ENCODE data around the gene IL1RAPL1.

The IL1RAPL1 gene

DNA sequence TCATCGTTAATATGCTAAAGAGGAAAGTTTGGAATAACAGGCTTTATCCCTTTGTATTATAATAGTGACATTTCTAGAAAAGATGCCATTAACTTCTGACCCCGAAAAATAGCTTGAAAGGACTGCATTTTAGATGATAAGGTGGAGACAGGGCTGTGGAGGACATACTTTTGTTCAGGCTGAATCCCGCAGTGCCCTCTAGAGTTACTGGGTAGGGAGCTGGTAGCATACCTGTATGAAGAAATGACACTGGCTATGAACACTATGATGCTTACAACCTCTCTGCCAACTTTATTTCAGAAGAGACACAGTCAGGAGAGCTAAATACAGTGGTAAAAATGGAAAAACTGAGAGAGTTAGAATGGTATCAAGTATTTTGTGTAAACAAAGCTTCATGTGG is 8.1 kb downstream of the IL1RAPL1 start:
- Histone ChIP-seq H3K36me3 (ENCODE audit: low read length) (no peaks in the 10 kb centered on the region), H3K27me3 (ENCODE audit: low read length) (no peaks in the 10 kb centered on the region), H2AFZ (ENCODE audit: low read depth, low read length, severe bottlenecking) (no peak overlapping the region), H3K27ac (ENCODE audit: low read depth, low read length) (no peak overlapping the region), H3F3A (ENCODE audit: insufficient read depth) (no peaks in the 10 kb centered on the region), H3K9ac (ENCODE audit: low read length) (no peak overlapping the region), H3K4me2 (ENCODE audit: low read depth, low read length, poor library complexity, severe bottlenecking) (no peak overlapping the region), H3K79me2 (ENCODE audit: insufficient read depth, low read length) (no peaks in the 10 kb centered on the region), H3K9me3 (ENCODE audit: insufficient read depth, low read length) (no peaks in the 10 kb centered on the region), H3K9me2 (replicated peaks; ENCODE audit: insufficient read depth, low read length) (no peaks in the 10 kb centered on the region), H3K4me3 (ENCODE audit: insufficient read depth, low read length, poor library complexity, severe bottlenecking) (no peak overlapping the region), H4K20me1 (ENCODE audit: low read depth, low read length) (no peaks in the 10 kb centered on the region)
- no peak for TF ChIP-seq EZH2phosphoT487 (conservative IDR thresholded peaks at IDR 0.05; ENCODE audit: low read length)
- TF ChIP-seq, protein P1, sequence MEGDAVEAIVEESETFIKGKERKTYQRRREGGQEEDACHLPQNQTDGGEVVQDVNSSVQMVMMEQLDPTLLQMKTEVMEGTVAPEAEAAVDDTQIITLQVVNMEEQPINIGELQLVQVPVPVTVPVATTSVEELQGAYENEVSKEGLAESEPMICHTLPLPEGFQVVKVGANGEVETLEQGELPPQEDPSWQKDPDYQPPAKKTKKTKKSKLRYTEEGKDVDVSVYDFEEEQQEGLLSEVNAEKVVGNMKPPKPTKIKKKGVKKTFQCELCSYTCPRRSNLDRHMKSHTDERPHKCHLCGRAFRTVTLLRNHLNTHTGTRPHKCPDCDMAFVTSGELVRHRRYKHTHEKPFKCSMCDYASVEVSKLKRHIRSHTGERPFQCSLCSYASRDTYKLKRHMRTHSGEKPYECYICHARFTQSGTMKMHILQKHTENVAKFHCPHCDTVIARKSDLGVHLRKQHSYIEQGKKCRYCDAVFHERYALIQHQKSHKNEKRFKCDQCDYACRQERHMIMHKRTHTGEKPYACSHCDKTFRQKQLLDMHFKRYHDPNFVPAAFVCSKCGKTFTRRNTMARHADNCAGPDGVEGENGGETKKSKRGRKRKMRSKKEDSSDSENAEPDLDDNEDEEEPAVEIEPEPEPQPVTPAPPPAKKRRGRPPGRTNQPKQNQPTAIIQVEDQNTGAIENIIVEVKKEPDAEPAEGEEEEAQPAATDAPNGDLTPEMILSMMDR (IDR thresholded peaks at IDR 0.05; ENCODE audit: insufficient read depth, low read length, poor library complexity, severe bottlenecking), result no peak

DNA sequence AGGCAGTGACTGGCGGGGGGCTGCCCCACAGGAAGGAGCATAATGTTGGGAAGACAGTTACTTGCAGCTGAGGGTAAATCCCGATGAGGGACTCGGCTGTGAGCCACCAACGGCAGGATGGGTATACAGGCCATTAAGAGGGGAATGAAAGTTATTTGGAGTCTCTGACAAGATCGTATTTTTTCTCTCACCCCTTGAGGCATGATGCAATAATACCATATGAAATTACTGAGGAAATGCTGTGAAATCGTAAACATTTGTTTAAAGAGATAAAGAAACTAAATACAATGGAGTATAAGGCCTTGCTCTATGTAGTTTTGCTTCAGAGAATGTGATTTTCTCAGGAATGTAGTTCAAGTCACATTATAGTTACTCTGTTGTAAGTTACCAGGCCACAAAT is 12.7 kb downstream of the IL1RAPL1 start:
- H3K4me3 ChIP-seq (ENCODE audit: insufficient read depth, low read length, poor library complexity, severe bottlenecking), result no peak overlapping the region
- H3K79me2 ChIP-seq (ENCODE audit: insufficient read depth, low read length), result no peaks in the 10 kb centered on the region
- no peak overlapping the region for H3K9ac ChIP-seq (ENCODE audit: low read length)
- H3F3A ChIP-seq (ENCODE audit: insufficient read depth), result no peaks in the 10 kb centered on the region
- no peak overlapping the region for H3K27ac ChIP-seq (ENCODE audit: low read depth, low read length)
- H3K27me3 ChIP-seq (ENCODE audit: low read length), result no peaks in the 10 kb centered on the region
- H3K9me3 ChIP-seq (ENCODE audit: insufficient read depth, low read length), result no peaks in the 10 kb centered on the region
- H4K20me1 ChIP-seq (ENCODE audit: low read depth, low read length), result no peaks in the 10 kb centered on the region
- no peak overlapping the region for H3K4me2 ChIP-seq (ENCODE audit: low read depth, low read length, poor library complexity, severe bottlenecking)
- no peaks in the 10 kb centered on the region for H3K36me3 ChIP-seq (ENCODE audit: low read length)
- TF ChIP-seq, protein P1 (IDR thresholded peaks at IDR 0.05; ENCODE audit: insufficient read depth, low read length, poor library complexity, severe bottlenecking), result no peak
- TF ChIP-seq EZH2phosphoT487 (conservative IDR thresholded peaks at IDR 0.05; ENCODE audit: low read length), result no peak
- H2AFZ ChIP-seq (ENCODE audit: low read depth, low read length, severe bottlenecking), result no peak overlapping the region
- H3K9me2 ChIP-seq (replicated peaks; ENCODE audit: insufficient read depth, low read length), result no peaks in the 10 kb centered on the region

DNA sequence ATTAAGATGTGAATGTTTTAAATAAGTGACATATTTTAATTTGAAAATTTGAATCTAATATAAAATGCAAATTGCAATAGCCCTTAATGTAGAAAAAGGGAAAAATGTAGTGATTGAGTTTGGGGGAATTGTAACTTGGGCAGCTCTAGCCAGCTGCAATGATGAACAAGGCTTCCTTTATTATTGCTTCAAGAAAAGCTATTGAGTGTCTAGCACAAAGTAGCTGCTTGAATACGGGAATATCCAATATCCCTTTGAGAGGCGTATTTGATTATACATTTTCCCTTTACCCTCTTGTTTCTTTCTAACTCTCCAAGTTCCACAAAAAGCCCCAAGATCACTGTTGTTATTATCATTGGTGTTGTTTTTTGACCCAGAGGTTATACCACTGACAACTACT is 21.8 kb downstream of the IL1RAPL1 start:
- H3K9me3 ChIP-seq (ENCODE audit: insufficient read depth, low read length), result no peaks in the 10 kb centered on the region
- no peaks in the 10 kb centered on the region for H4K20me1 ChIP-seq (ENCODE audit: low read depth, low read length)
- H3K4me2 ChIP-seq (ENCODE audit: low read depth, low read length, poor library complexity, severe bottlenecking), result no peak overlapping the region
- H3K36me3 ChIP-seq (ENCODE audit: low read length), result no peaks in the 10 kb centered on the region
- no peaks in the 10 kb centered on the region for H3K27me3 ChIP-seq (ENCODE audit: low read length)
- H2AFZ ChIP-seq (ENCODE audit: low read depth, low read length, severe bottlenecking), result no peak overlapping the region
- no peaks in the 10 kb centered on the region for H3K9me2 ChIP-seq (replicated peaks; ENCODE audit: insufficient read depth, low read length)
- H3K27ac ChIP-seq (ENCODE audit: low read depth, low read length), result no peak overlapping the region
- H3K79me2 ChIP-seq (ENCODE audit: insufficient read depth, low read length), result no peaks in the 10 kb centered on the region
- TF ChIP-seq EZH2phosphoT487 (conservative IDR thresholded peaks at IDR 0.05; ENCODE audit: low read length), result no peak
- TF ChIP-seq, protein P1 (IDR thresholded peaks at IDR 0.05; ENCODE audit: insufficient read depth, low read length, poor library complexity, severe bottlenecking), result no peak
- H3K4me3 ChIP-seq (ENCODE audit: insufficient read depth, low read length, poor library complexity, severe bottlenecking), result no peak overlapping the region
- no peaks in the 10 kb centered on the region for H3F3A ChIP-seq (ENCODE audit: insufficient read depth)
- H3K9ac ChIP-seq (ENCODE audit: low read length), result no peak overlapping the region
